ENCODE results near the gene ZNF274.
"Not testable (repeated sequence)": the region's sequence is repeated elsewhere in the genome, so short reads cannot be mapped to it uniquely, and the experiment has no call there.

The ZNF274 gene

DNA sequence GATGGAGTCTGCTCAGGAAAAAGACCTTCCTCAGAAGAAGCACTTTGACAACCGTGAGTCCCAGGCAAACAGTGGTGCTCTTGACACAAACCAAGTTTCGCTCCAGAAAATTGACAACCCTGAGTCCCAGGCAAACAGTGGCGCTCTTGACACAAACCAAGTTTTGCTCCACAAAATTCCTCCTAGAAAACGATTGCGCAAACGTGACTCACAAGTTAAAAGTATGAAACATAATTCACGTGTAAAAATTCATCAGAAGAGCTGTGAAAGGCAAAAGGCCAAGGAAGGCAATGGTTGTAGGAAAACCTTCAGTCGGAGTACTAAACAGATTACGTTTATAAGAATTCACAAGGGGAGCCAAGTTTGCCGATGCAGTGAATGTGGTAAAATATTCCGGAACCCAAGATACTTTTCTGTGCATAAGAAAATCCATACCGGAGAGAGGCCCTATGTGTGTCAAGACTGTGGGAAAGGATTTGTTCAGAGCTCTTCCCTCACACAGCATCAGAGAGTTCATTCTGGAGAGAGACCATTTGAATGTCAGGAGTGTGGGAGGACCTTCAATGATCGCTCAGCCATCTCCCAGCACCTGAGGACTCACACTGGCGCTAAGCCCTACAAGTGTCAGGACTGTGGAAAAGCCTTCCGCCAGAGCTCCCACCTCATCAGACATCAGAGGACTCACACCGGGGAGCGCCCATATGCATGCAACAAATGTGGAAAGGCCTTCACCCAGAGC is 29.6 kb downstream of the ZNF274 start:
- DNase-seq (ENCODE audit: low spot score): no peak
- no peak for FAIRE-seq

DNA sequence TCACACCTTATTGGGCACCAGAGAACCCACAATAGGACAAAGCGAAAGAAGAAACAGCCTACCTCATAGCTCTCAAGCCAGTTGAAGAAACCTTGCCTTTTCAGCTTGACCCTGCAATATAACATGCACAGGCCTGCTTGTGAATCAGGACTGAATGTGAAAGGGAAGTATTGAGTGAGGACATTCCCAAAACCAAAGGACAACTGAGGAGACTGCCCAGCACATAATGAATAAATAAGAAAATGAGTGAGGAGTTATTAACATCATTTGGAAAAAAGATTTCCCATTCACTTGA is 30.2 kb downstream of the ZNF274 start:
- FAIRE-seq (no peak), DNase-seq (ENCODE audit: low spot score) (no peak)

- FAIRE-seq (no peak), DNase-seq (ENCODE audit: low spot score) (no peak)
These were observed 34.2 kb downstream of the ZNF274 start for GRCh38 chr19:58217069-58217481.

DNA sequence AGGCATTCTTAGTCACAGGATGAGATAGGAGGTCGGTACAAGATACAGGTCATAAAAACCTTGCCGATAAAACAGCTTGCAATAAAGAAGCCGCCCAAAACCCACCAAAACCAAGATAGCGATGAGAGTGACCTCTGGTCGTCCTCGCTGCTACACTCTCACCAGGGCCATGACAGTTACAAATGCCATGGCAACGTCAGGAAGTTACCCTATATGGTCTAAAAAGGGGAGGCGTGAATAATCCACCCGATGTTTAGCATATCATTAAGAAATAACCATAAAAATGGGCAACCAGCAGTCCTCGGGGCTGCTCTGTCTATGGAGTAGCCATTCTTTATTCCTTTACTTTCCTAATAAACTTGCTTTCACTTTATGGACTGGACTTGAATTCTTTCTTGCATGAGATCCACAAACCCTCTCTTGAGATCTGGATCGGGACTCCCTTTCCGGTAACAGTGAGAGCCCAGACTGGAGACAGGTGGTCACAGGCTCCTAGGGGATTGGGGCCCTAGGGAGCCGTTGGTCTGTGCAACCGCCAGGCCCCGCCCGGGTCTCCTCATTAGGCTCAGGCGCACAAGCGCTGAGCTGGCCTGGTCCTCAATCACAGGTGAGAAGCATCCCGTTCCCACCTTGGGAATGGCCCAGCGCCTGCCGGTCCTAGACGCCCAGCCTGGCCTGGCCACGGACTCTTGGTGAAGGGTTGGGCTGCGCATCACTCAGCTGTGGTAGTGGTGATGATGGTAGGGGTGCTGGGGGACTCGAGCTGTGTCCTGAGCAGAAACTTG is 34.9 kb downstream of the ZNF274 start:
- no peak for DNase-seq (ENCODE audit: low spot score)
- no peak for FAIRE-seq

- DNase-seq (ENCODE audit: low spot score) (no peak), FAIRE-seq (no peak)
These were observed 36.0 kb downstream of the ZNF274 start for GRCh38 chr19:58218899-58219298.

GRCh38 chr19:58227964-58228584 is 45.2 kb downstream of the ZNF274 start:
- FAIRE-seq: no peak
- DNase-seq (ENCODE audit: low spot score): no peak

GRCh38 chr19:58228585-58229254 is 45.9 kb downstream of the ZNF274 start, which contains the start of gene ZNF544:
ZNF544 (plus strand) TSS chr19:58228914; CDS start chr19:58244024, 15,110 bp downstream.
- DNase-seq (ENCODE audit: low spot score): peak; percentile 72
- FAIRE-seq: no peak

GRCh38 chr19:58229255-58229639 is 46.4 kb downstream of the ZNF274 start:
- FAIRE-seq (no peak), DNase-seq (ENCODE audit: low spot score) (peak; percentile 10)

DNA sequence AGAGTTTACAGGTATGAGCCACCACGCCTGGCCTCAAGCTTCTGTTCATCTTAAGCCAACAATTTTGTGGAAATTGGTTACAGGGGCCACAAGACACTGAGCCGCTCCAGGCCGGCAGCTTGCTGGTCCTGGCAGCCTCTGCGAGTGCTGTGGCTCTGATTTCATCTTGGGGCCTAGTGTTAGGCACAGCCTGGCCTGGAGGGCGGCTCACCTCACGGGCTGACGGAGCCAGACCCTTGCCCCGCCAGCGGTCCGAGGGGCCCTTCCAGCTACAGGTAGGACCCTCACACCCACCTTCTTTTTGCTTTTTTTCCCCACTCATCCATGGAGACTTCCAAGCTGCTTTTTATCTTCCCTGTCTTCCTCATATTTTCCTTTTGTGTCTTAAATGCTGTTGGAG is 54.5 kb downstream of the ZNF274 start:
- DNase-seq (ENCODE audit: low spot score) (no peak), FAIRE-seq (no peak)

DNA sequence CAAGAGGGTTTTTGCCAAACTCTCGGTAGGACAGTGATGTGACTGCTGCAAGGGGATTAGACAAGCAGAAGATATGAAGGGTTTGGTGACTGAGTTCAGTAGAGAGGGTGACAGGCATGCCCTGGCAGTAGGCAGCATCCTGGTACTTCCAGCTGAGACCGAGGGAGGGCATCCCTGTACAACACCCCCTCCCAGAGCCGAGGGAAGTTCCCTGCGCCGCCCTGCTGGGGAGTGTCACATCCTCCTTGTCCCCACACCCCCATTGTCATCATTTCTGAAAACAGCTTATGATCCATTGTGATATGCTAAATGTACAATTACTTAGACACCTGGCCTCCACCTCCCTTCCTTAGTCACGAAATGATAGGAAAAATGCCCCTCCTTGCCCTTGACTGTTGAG is 60.5 kb downstream of the ZNF274 start:
- FAIRE-seq (no peak), DNase-seq (ENCODE audit: low spot score) (no peak)

DNA sequence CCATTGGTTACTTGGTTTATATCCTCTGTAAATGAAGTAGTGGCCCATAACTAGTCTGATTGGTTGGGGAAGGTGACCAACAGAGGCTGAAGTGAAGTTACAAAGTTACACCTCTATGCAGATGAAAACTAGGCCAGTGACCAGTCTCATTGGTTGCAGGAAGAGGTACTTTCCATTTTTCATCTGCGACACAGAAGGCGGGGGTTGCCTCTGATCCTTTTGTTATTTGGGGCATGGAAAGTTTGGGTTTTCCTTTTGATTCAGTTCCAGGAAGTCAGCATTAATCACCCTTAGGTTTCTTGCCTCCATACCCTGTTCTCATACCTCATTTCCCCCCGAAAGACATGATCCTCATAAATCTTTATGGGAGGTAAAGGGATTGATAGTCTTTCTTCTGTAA is 66.0 kb downstream of the ZNF274 start:
- DNase-seq (ENCODE audit: low spot score): no peak
- FAIRE-seq: no peak

DNA sequence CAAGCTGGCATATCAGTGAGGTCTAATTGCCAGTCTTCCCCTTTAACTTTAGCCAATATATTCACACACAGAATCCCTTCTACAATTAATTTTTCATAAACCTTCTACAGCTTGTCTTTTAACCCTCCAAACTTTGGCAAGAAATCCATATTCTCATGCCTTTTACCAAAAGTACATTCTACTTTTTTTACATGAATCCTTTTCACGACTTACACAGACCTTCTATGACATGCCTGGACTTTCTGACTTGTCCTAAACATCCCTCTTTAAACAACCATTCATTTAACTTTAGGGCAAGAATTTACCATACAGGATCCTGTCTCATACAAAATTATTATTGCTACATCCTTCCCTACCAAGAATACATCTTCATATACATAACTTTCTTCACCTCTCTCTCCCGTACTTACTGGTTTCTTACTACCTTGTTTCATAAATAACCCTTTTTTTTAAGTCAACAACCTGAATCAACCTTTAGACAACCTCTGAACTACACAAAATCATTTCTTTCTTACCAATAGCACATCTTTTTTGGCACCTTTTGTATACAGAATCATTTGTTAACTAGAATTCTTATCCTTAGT is 69.3 kb downstream of the ZNF274 start:
- FAIRE-seq (no peak), DNase-seq (ENCODE audit: low spot score) (no peak)

GRCh38 chr19:58258259-58258658 is 75.4 kb downstream of the ZNF274 start:
- FAIRE-seq; DNase-seq (ENCODE audit: low spot score): not testable (repeated sequence)

GRCh38 chr19:58261600-58261967 is 78.7 kb downstream of the ZNF274 start:
- DNase-seq (ENCODE audit: low spot score) (no peak), FAIRE-seq (no peak)

DNA sequence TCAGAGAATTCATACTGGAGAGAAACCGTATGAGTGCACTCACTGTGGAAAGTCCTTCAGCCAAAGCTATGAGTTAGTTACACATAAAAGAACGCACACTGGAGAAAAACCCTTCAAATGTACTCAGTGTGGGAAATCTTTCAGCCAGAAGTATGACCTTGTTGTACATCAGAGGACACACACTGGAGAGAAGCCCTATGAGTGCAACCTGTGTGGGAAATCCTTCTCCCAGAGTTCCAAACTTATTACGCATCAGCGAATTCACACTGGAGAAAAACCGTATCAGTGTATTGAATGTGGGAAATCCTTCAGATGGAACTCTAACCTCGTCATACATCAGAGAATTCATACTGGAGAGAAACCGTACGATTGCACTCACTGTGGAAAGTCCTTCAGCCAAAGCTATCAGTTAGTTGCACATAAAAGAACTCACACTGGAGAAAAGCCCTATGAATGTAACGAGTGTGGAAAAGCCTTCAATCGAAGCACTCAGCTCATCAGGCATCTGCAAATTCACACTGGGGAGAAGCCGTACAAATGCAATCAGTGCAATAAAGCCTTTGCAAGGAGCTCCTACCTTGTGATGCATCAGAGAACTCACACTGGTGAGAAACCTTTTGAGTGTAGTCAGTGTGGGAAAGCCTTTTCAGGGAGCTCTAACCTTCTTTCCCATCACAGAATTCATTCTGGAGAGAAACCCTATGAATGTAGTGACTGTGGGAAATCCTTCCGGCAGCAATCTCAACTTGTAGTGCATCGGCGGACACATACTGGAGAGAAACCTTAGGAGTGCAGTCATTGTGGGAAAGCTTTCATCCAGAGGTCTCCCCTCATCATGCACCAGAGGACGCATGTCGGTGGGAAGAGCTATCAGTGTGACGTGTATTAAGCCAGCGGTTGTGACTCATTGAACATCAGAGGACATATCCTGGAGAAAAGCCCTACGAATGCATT is 79.4 kb downstream of the ZNF274 start:
- DNase-seq (ENCODE audit: low spot score): no peak
- FAIRE-seq: no peak

GRCh38 chr19:58262922-58263296 is 80.0 kb downstream of the ZNF274 start:
- no peak for FAIRE-seq

More at GRCh38 chr19:58262922-58263296, 80.0 kb downstream of the ZNF274 start:
- no peak for DNase-seq (ENCODE audit: low spot score)

All from RCC 7860 (cell line).